HEK293 (cell line): ENCODE measurements around the gene CSRP2.

Experiments used
- CTCF ChIA-PET: fragments of 350-600 bp; formaldehyde crosslinking; extraction: SDS; loops from one replicate; lab custom pipeline; 2021; ENCODE audit warnings: antibody characterized with exemption; lab: Yijun Ruan, JAX
- POLR2A ChIA-PET: fragments of 300-600 bp; formaldehyde crosslinking; extraction: SDS; loops from one replicate; lab custom pipeline; 2020; ENCODE audit warnings: antibody characterized with exemption, inconsistent platforms; lab: Yijun Ruan, JAX
- H3K27ac ChIP-seq: fragments of 200-500 bp; sonication (Bioruptor generic); 2 replicates; pipeline ENCODE4 v1.5.1; 2014; ENCODE audit warnings: low read depth, low read length, control low read depth, inconsistent platforms; ENCODE audit errors: extremely low read depth
- H3K36me3 ChIP-seq, 2 experiments: fragments of 200-500 bp in 1 of 2; sonication (Bioruptor generic) in 1 of 2; 1 replicate in 1 of 2; 2 replicates in 1 of 2; pipeline ENCODE4 v1.5.1; 2014 to 2017; ENCODE audit warnings: inconsistent platforms in 2 of 2, low read length in 2 of 2; ENCODE audit not compliant: control insufficient read depth in 2 of 2, insufficient read depth in 1 of 2
- H3K4me1 ChIP-seq: fragments of 200-500 bp; sonication (Bioruptor generic); 2 replicates; pipeline ENCODE4 v1.5.1; 2014; ENCODE audit warnings: mild to moderate bottlenecking, low read length, inconsistent platforms; ENCODE audit not compliant: control insufficient read depth, insufficient read depth
- H3K4me3 ChIP-seq: 2 replicates; pipeline ENCODE4 v1.5.1; 2011; ENCODE audit warnings: low read depth, mild to moderate bottlenecking, control low read depth, low read length, moderate library complexity
- H3K9me3 ChIP-seq: fragments of 200-500 bp; sonication (Bioruptor generic); 2 replicates; pipeline ENCODE4 v1.5.1; 2014; ENCODE audit warnings: low read depth, low read length, inconsistent platforms; ENCODE audit not compliant: control insufficient read depth, insufficient read depth
- GLI4 ChIP-seq: fragments of 450-650 bp; formaldehyde crosslinking; IDR thresholded peaks from 2 replicates; pipeline ENCODE4 v1.5.1; 2016; ENCODE audit warnings: missing biosample characterization, missing genetic modification characterization
- KLF1 ChIP-seq: fragments of 450-650 bp; formaldehyde crosslinking; IDR thresholded peaks from 2 replicates; pipeline ENCODE4 v1.5.1; 2016; ENCODE audit warnings: missing biosample characterization, missing genetic modification characterization
- KLF17 ChIP-seq: fragments of 450-650 bp; formaldehyde crosslinking; IDR thresholded peaks from 2 replicates; pipeline ENCODE4 v1.5.1; 2016; ENCODE audit warnings: missing biosample characterization, missing genetic modification characterization
- MEIS1 ChIP-seq: sonication (generic); formaldehyde crosslinking; IDR thresholded peaks from 2 replicates; pipeline ENCODE4 v1.8.1; 2022; ENCODE audit warnings: missing genetic modification reagents, mild to moderate bottlenecking, borderline replicate concordance
- SALL2 ChIP-seq: fragments of 450-650 bp; formaldehyde crosslinking; IDR thresholded peaks from 2 replicates; pipeline ENCODE4 v1.5.0; 2017; ENCODE audit warnings: missing biosample characterization, mild to moderate bottlenecking, missing genetic modification characterization, borderline replicate concordance
- ZBTB26 ChIP-seq: fragments of 450-650 bp; formaldehyde crosslinking; optimal IDR thresholded peaks from 2 replicates; pipeline ENCODE3; 2016; ENCODE audit warnings: missing biosample characterization, mild to moderate bottlenecking, missing genetic modification characterization
- ZBTB44 ChIP-seq: fragments of 450-650 bp; IDR thresholded peaks from 2 replicates; pipeline ENCODE4 v1.5.1; 2018; ENCODE audit warnings: missing biosample characterization, mild to moderate bottlenecking, missing genetic modification characterization
- ZNF10 ChIP-seq: fragments of 450-650 bp; formaldehyde crosslinking; IDR thresholded peaks from 2 replicates; pipeline ENCODE4 v1.5.1; 2017; ENCODE audit warnings: missing biosample characterization, missing genetic modification characterization
- ZNF121 ChIP-seq: fragments of 450-650 bp; formaldehyde crosslinking; IDR thresholded peaks from 2 replicates; pipeline ENCODE4 v1.5.1; 2016; ENCODE audit warnings: missing biosample characterization, missing genetic modification characterization
- ZNF133 ChIP-seq: fragments of 450-650 bp; formaldehyde crosslinking; IDR thresholded peaks from 2 replicates; pipeline ENCODE4 v1.5.1; 2016; ENCODE audit warnings: missing biosample characterization, missing genetic modification characterization
- ZNF157 ChIP-seq: fragments of 450-650 bp; formaldehyde crosslinking; IDR thresholded peaks from 2 replicates; pipeline ENCODE4 v1.5.1; 2016; ENCODE audit warnings: missing biosample characterization, missing genetic modification characterization
- ZNF174 ChIP-seq: fragments of 450-650 bp; formaldehyde crosslinking; IDR thresholded peaks from 2 replicates; pipeline ENCODE4 v1.5.0; 2017; ENCODE audit warnings: missing biosample characterization, mild to moderate bottlenecking, missing genetic modification characterization
- ZNF175 ChIP-seq: fragments of 450-650 bp; formaldehyde crosslinking; IDR thresholded peaks from 2 replicates; pipeline ENCODE4 v1.5.1; 2016; ENCODE audit warnings: missing biosample characterization, missing genetic modification characterization
- ZNF184 ChIP-seq: fragments of 450-650 bp; IDR thresholded peaks from 2 replicates; pipeline ENCODE4 v1.5.1; 2018; ENCODE audit warnings: missing biosample characterization, mild to moderate bottlenecking, missing genetic modification characterization
- ZNF202 ChIP-seq: fragments of 450-650 bp; formaldehyde crosslinking; IDR thresholded peaks from 2 replicates; pipeline ENCODE4 v1.5.1; 2016; ENCODE audit warnings: missing biosample characterization, missing genetic modification characterization, borderline replicate concordance
- ZNF26 ChIP-seq: fragments of 450-650 bp; formaldehyde crosslinking; IDR thresholded peaks from 2 replicates; pipeline ENCODE4 v1.5.1; 2016; ENCODE audit warnings: missing biosample characterization, missing genetic modification characterization
- ZNF416 ChIP-seq: fragments of 450-650 bp; formaldehyde crosslinking; IDR thresholded peaks from 2 replicates; pipeline ENCODE4 v1.5.1; 2016; ENCODE audit warnings: missing biosample characterization, missing genetic modification characterization
- ZNF449 ChIP-seq: fragments of 450-650 bp; formaldehyde crosslinking; IDR thresholded peaks from 2 replicates; pipeline ENCODE4 v1.5.1; 2017; ENCODE audit warnings: missing biosample characterization, mild to moderate bottlenecking, missing genetic modification characterization, moderate library complexity
- ZNF518A ChIP-seq: fragments of 450-650 bp; formaldehyde crosslinking; conservative IDR thresholded peaks from 2 replicates; pipeline ENCODE4 v1.5.1; 2016; ENCODE audit warnings: low read depth, missing biosample characterization, missing genetic modification characterization
- ZNF549 ChIP-seq: fragments of 450-650 bp; IDR thresholded peaks from 2 replicates; pipeline ENCODE4 v1.5.1; 2018; ENCODE audit warnings: missing biosample characterization, missing genetic modification characterization, mild to moderate bottlenecking, inconsistent platforms, moderate library complexity
- ZNF621 ChIP-seq: fragments of 450-650 bp; formaldehyde crosslinking; IDR thresholded peaks from 2 replicates; pipeline ENCODE4 v1.5.1; 2017; ENCODE audit warnings: missing biosample characterization, missing genetic modification characterization
- ZNF645 ChIP-seq: fragments of 450-650 bp; formaldehyde crosslinking; IDR thresholded peaks from 2 replicates; pipeline ENCODE4; 2016; ENCODE audit warnings: missing biosample characterization, missing genetic modification characterization
- ZSCAN16 ChIP-seq: fragments of 450-650 bp; formaldehyde crosslinking; IDR thresholded peaks from 2 replicates; pipeline ENCODE4 v1.5.1; 2016; ENCODE audit warnings: missing biosample characterization, missing genetic modification characterization

CSRP2 gene

GRCh38 chr12:76813265-76813664 is 65.6 kb downstream of the CSRP2 start:
- Histone ChIP-seq H3K27ac (no peak overlapping the region), H3K36me3 (peaks cover 14 to 26% of the 10 kb centered on the region in 2 experiments; a peak in 2 of 3 replicates), H3K4me1 (no peaks in the 10 kb centered on the region), H3K9me3 (no peaks in the 10 kb centered on the region), H3K4me3 (no peak overlapping the region)
- POLR2A ChIA-PET = no interaction called here
- TF ChIP-seq KLF17 (no peak), ZNF26 (tag by site-specific recombination) (no peak), ZNF10 (no peak), MEIS1 (CRISPR knock-in tag) (no peak), ZNF518A (tag by site-specific recombination) (no peak), ZNF157 (tag by site-specific recombination) (no peak), KLF1 (tag by site-specific recombination) (no peak), GLI4 (tag by site-specific recombination) (no peak), SALL2 (tag by site-specific recombination) (no peak)
- CTCF ChIA-PET = no interaction called here

GRCh38 chr12:76811976-76812375 is 66.8 kb downstream of the CSRP2 start:
- no peaks in the 10 kb centered on the region for H3K4me1 ChIP-seq
- no peaks in the 10 kb centered on the region for H3K9me3 ChIP-seq
- H3K27ac ChIP-seq = no peak overlapping the region
- ChIA-PET CTCF (interaction anchor here (1.2 kb wide), 1 partner anchor 8 kb away, joined by 3 read pairs; no protein-coding TSS in a partner anchor), POLR2A (no interaction called here)
- peaks cover 14 to 37% of the 10 kb centered on the region in 2 experiments; a peak in 2 of 3 replicates for H3K36me3 ChIP-seq
- H3K4me3 ChIP-seq = no peak overlapping the region
- TF ChIP-seq ZNF184 (tag by site-specific recombination) = no peak
- no peak for TF ChIP-seq ZNF449 (tag by site-specific recombination)
- no peak for TF ChIP-seq ZNF121
- TF ChIP-seq ZNF202 (tag by site-specific recombination) = no peak
- no peak for TF ChIP-seq ZNF133 (tag by site-specific recombination)
- TF ChIP-seq ZNF175 (tag by site-specific recombination) = no peak
- TF ChIP-seq ZBTB26 = no peak
- no peak for TF ChIP-seq ZNF645 (tag by site-specific recombination)
- TF ChIP-seq ZNF174 = no peak
- TF ChIP-seq ZNF549 = no peak
- no peak for TF ChIP-seq ZNF416
- no peak for TF ChIP-seq ZNF621 (tag by site-specific recombination)
- TF ChIP-seq ZSCAN16 (tag by site-specific recombination) = no peak
- TF ChIP-seq ZBTB44 (tag by site-specific recombination) = no peak
